PC-9 (cell line): ENCODE results near the gene CPXM1. TPM values are rescaled to one million over a fixed set of nuclear protein-coding genes. Genes with fewer than 3 reads are reported as not detected.

Source experiments
- BruUV-seq: library from RNA; stranded (reverse); fragments of 400-500 nt; replicated peaks from 2 replicates; lab custom pipeline; 2021; lab: Mats Ljungman, UMichigan
- CTCF ChIA-PET: fragments of 300-600 bp; sonication (Branson Sonifier 250); formaldehyde crosslinking; loops from one replicate; lab custom pipeline; 2022; ENCODE audit warnings: antibody characterized with exemption; lab: Charles Lee
- POLR2A ChIA-PET: fragments of 300-600 bp; sonication (Branson Sonifier 250); formaldehyde crosslinking; loops from one replicate; lab custom pipeline; 2022; ENCODE audit warnings: antibody characterized with exemption; ENCODE audit not compliant: unreplicated experiment; lab: Charles Lee
- DNase-seq, 2 experiments: peaks; one replicate each; pipeline versions ENCODE4 v3.0.0 to v3.0.0-alpha.2; 2015 to 2022; ENCODE audit warnings: mixed read lengths in 1 of 2
- H2AFZ ChIP-seq: fragments of 200-600 bp; sonication (generic); 2 replicates; pipeline ENCODE4 v1.8.1; 2017; ENCODE audit warnings: antibody characterized with exemption
- H3F3A ChIP-seq: fragments of 200-600 bp; sonication (generic); 2 replicates; pipeline ENCODE4 v1.8.1; 2017; ENCODE audit warnings: antibody characterized with exemption, mild to moderate bottlenecking, low read depth; ENCODE audit not compliant: insufficient read depth
- H3K27ac ChIP-seq: fragments of 200-600 bp; sonication (generic); 2 replicates; pipeline ENCODE4 v1.6.1; 2016; ENCODE audit warnings: mixed run types
- H3K27me3 ChIP-seq: fragments of 200-600 bp; sonication (generic); 2 replicates; pipeline ENCODE4 v1.6.1; 2016; ENCODE audit warnings: low read depth, mixed run types; ENCODE audit not compliant: insufficient read depth
- H3K36me3 ChIP-seq: fragments of 200-600 bp; sonication (generic); 2 replicates; pipeline ENCODE4 v1.6.1; 2016; ENCODE audit warnings: low read depth, mixed run types
- H3K4me1 ChIP-seq: fragments of 200-600 bp; sonication (generic); replicated peaks from 2 replicates; pipeline ENCODE4 v1.6.1; 2016; ENCODE audit warnings: mixed run types; ENCODE audit not compliant: insufficient read depth
- H3K4me2 ChIP-seq: fragments of 200-600 bp; sonication (generic); 2 replicates; pipeline ENCODE4 v1.6.1; 2017; ENCODE audit warnings: mixed run types
- H3K4me3 ChIP-seq: fragments of 200-600 bp; sonication (generic); 2 replicates; pipeline ENCODE4 v1.6.1; 2016; ENCODE audit warnings: mixed run types
- H3K79me2 ChIP-seq: fragments of 200-600 bp; sonication (generic); 2 replicates; pipeline ENCODE4 v1.6.1; 2017; ENCODE audit warnings: low read depth, mixed run types
- H3K9me2 ChIP-seq: fragments of 200-600 bp; sonication (generic); 2 replicates; pipeline ENCODE4 v1.8.1; 2017; ENCODE audit warnings: mild to moderate bottlenecking; ENCODE audit not compliant: insufficient read depth
- H3K9me3 ChIP-seq: fragments of 200-600 bp; sonication (generic); 2 replicates; pipeline ENCODE4 v1.8.1; 2016; ENCODE audit warnings: low read depth; ENCODE audit not compliant: insufficient read depth
- H4K20me1 ChIP-seq: fragments of 200-600 bp; sonication (generic); 2 replicates; pipeline ENCODE4 v1.8.1; 2017; ENCODE audit not compliant: insufficient read depth
- CTCF ChIP-seq: fragments of 200-600 bp; sonication (generic); conservative IDR thresholded peaks from 2 replicates; pipeline ENCODE4 v1.6.1; 2017; ENCODE audit warnings: mixed run types, antibody characterized with exemption, mild to moderate bottlenecking, moderate library complexity
- EZH2 ChIP-seq: fragments of 200-600 bp; sonication (generic); IDR thresholded peaks from 2 replicates; pipeline ENCODE4 v1.8.0; 2017; ENCODE audit warnings: antibody characterized with exemption, low read depth
- intact Hi-C: fragments of 100-400 bp; cut with micrococcal nuclease; formaldehyde crosslinking; loops from one replicate; pipeline ENCODE4 v1.10.0; 2022; ENCODE audit not compliant: unreplicated experiment
- total RNA-seq: library from RNA; stranded (reverse); gene quantifications from 2 replicates; pipeline ENCODE4 v1.2.3, GENCODE V29; 2021

The CPXM1 gene
- total RNA-seq, 1 experiment from 2014 or later = not detected

GRCh38 chr20:2745936-2746635, 54.3 kb downstream of the CPXM1 start:
- no peaks in the 10 kb centered on the region for H3K9me2 ChIP-seq
- H3K4me3 ChIP-seq = no peak overlapping the region
- DNase-seq = no peak
- H3K79me2 ChIP-seq = no peaks in the 10 kb centered on the region
- no peaks in the 10 kb centered on the region for H3K36me3 ChIP-seq
- peaks cover 34% of the 10 kb centered on the region for H3K27me3 ChIP-seq
- no peaks in the 10 kb centered on the region for H4K20me1 ChIP-seq
- no TSS peak for BruUV-seq
- ChIA-PET CTCF (no interaction called here), POLR2A (no interaction called here)
- H2AFZ ChIP-seq = no peak overlapping the region
- H3K9me3 ChIP-seq = no peaks in the 10 kb centered on the region
- intact Hi-C loops = no loop called here
- peaks cover 2% of the 10 kb centered on the region; the same call in 1 of the 2 replicates for H3K4me1 ChIP-seq
- H3K27ac ChIP-seq = no peak overlapping the region
- no peak overlapping the region for H3K4me2 ChIP-seq
- peaks cover 3% of the 10 kb centered on the region; the same call in 1 of the 2 replicates for H3F3A ChIP-seq
- no peak for TF ChIP-seq EZH2
- TF ChIP-seq CTCF = no peak

GRCh38 chr20:2745060-2745910, 55.1 kb downstream of the CPXM1 start:
- no peaks in the 10 kb centered on the region for H3F3A ChIP-seq
- CTCF ChIA-PET = interaction anchor here (0.7 kb wide), 1 partner anchor 164 kb away, joined by 3 read pairs; no protein-coding TSS in a partner anchor
- TF ChIP-seq CTCF (no peak), EZH2 (no peak)
- POLR2A ChIA-PET = no interaction called here
- no peaks in the 10 kb centered on the region for H3K36me3 ChIP-seq
- H3K4me1 ChIP-seq = no peaks in the 10 kb centered on the region
- no peak overlapping the region for H3K4me3 ChIP-seq
- H3K9me3 ChIP-seq = no peaks in the 10 kb centered on the region
- peaks cover 35% of the 10 kb centered on the region for H3K27me3 ChIP-seq
- BruUV-seq = no TSS peak
- no peak overlapping the region for H3K27ac ChIP-seq
- no peaks in the 10 kb centered on the region for H4K20me1 ChIP-seq
- DNase-seq = no peak
- H3K4me2 ChIP-seq = no peak overlapping the region
- no peaks in the 10 kb centered on the region for H3K9me2 ChIP-seq
- intact Hi-C loops = no loop called here
- no peaks in the 10 kb centered on the region for H3K79me2 ChIP-seq
- H2AFZ ChIP-seq = no peak overlapping the region

Other genes starting within 250 kb of the CPXM1 start
- gene NOP56, start 148.0 kb downstream of the CPXM1 start, total RNA-seq = 194 and 210 TPM in 2 replicates
- 130 and 144 TPM in 2 replicates for gene IDH3B, start 136.4 kb downstream of the CPXM1 start, total RNA-seq
- 4.9 and 5.1 TPM in 2 replicates for gene EBF4, start 107.8 kb downstream of the CPXM1 start, total RNA-seq
- gene C20orf141, start 14.4 kb upstream of the CPXM1 start, total RNA-seq = not detected in 2 replicates
- gene TMEM239, start 15.7 kb upstream of the CPXM1 start, total RNA-seq = not detected in 2 replicates
- gene PCED1A, start 40.0 kb upstream of the CPXM1 start, total RNA-seq = 47.9 and 60.1 TPM in 2 replicates
- gene VPS16, start 40.1 kb upstream of the CPXM1 start, total RNA-seq = 21.5 and 31.9 TPM in 2 replicates
- gene PTPRA, start 72.9 kb upstream of the CPXM1 start, total RNA-seq = 36.6 and 48.8 TPM in 2 replicates
- gene GNRH2, start 243.0 kb upstream of the CPXM1 start, total RNA-seq = 0.65 and 1.1 TPM in 2 replicates
- gene MRPS26, start 245.4 kb upstream of the CPXM1 start, total RNA-seq = 58.3 and 84.9 TPM in 2 replicates